Dermis microvascular lymphatic vessel endothelial cell (primary cell): ENCODE data around the gene VN1R2. TPM values are rescaled to one million over a fixed set of nuclear protein-coding genes. Genes with fewer than 3 reads are reported as not detected.

Experiments
- total RNA-seq: library from RNA; depleted of rRNA; stranded (reverse); fragments of >200 nt; gene quantifications from 2 replicates; pipeline ENCODE4 v1.2.1, GENCODE V29; 2014

VN1R2 gene
- total RNA-seq, 1 donor from 2014 or later = not detected

Other genes starting within 250 kb of the VN1R2 start
- not detected in 2 replicates for gene ERVV-1, start 244.4 kb upstream of the VN1R2 start, total RNA-seq
- gene ERVV-2, start 213.6 kb upstream of the VN1R2 start, total RNA-seq = not detected in 2 replicates
- 11.3 and 18.3 TPM in 2 replicates for gene ZNF160, start 154.9 kb upstream of the VN1R2 start, total RNA-seq
- gene ZNF415, start 125.4 kb upstream of the VN1R2 start, total RNA-seq = 1.2 and 1.8 TPM in 2 replicates
- gene ZNF347, start 99.2 kb upstream of the VN1R2 start, total RNA-seq = 4.0 and 4.9 TPM in 2 replicates
- 1.6 and 1.9 TPM in 2 replicates for gene ZNF665, start 64.9 kb upstream of the VN1R2 start, total RNA-seq
- gene ZNF677, start 3.4 kb upstream of the VN1R2 start, total RNA-seq = 10.3 and 12.6 TPM in 2 replicates
- gene VN1R4, start 9.4 kb downstream of the VN1R2 start, total RNA-seq = not detected in 2 replicates
- gene ZNF845, start 75.5 kb downstream of the VN1R2 start, total RNA-seq = 5.6 and 6.1 TPM in 2 replicates
- 5.7 and 5.8 TPM in 2 replicates for gene ZNF525, start 107.4 kb downstream of the VN1R2 start, total RNA-seq
- gene ZNF765, start 136.9 kb downstream of the VN1R2 start, total RNA-seq = 10.0 and 13.4 TPM in 2 replicates
- 5.3 and 9.9 TPM in 2 replicates for gene ZNF761, start 173.7 kb downstream of the VN1R2 start, total RNA-seq
- gene ZNF813, start 209.4 kb downstream of the VN1R2 start, total RNA-seq = 2.7 and 6.2 TPM in 2 replicates